GDM1 (cell line): Measurements from ENCODE around the gene TBC1D10B.
"Not testable (repeated sequence)": the region's sequence is repeated elsewhere in the genome, so short reads cannot be mapped to it uniquely, and the experiment has no call there.

Experiments used
- DNase-seq: peaks from one replicate; lab custom pipeline; 2025; lab: John Stamatoyannopoulos, UW

Gene TBC1D10B

DNA sequence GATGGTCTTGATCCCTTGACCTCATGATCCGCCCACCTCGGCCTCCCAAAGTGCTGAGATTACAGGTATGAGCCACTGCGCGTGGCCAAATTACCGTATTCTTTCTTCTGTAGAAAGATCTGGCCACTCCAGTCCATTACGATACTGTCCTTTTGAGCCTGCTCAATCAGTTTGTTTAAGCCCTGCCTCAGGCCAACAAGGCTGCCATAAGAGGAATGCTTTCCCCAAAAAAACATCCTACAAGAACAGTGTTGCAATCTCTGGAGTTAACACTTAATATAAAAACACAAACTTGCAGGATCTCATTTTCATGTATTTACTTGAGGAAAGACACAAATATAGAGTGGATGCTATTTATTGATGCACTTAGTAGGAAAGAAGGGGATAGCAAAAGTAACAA lies 46.1 kb downstream of the TBC1D10B start:
- not testable (repeated sequence) for DNase-seq

DNA sequence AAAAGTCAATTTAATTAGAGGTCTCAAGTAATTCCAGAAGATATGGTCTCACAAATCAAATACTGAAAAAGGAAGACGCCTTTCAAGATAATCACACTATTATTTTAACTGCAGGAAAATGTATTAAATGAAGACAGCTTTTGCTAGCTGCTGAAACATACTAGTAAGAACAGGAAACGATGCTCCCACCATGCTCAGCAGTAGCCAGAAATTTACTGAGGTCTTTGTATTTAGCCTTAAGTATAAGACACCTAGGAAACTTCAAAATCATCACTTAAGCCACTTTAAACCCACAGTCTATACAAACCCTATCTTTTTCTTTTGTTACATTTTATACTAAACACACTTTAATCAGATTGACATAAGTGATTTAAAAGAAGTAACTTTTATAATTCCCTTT lies 51.6 kb downstream of the TBC1D10B start:
- not testable (repeated sequence) for DNase-seq

DNA sequence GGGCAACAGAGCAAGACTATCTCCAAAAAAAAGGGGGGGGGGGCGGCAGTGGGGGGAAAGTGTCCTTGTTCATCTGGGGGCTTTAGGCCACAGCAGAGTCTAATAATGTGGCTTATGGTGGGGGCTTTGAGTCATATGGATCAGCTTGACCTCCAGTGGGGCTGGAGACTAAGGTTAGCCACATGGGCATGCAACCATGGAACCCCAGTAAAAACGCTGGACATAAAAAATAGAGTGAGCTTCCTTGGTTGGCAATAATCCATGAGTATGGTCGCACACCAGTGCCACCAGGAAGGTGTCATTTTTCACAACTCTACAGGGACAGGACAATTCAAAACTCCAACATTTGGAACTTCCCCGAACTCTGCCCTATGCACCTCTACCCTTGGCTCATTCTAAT lies 59.4 kb downstream of the TBC1D10B start:
- not testable (repeated sequence) for DNase-seq

DNA sequence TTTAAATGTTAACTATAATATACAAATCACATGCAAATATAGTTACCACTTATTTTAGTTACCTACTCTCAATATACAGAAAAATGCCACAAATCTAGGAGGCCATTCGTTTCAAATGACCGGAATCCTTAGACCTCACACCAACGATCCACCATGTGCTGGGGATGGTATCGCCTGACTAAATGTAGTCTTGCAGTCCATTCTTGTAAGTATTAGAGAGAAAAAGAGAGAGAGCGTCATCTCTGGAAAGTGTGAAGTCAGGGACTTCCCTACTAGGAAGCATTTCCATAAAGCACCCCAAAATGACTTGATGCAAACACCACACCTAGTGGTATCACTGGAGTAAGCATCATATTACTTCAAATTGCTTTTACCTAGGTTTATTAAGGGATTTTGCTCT lies 61.0 kb downstream of the TBC1D10B start:
- not testable (repeated sequence) for DNase-seq
